GM23338 (cell line): ENCODE measurements around the gene EZH2. TPM values are rescaled to one million over a fixed set of nuclear protein-coding genes. Genes with fewer than 3 reads are reported as not detected.

ENCODE experiments used
- ATAC-seq: fragments of 200-7000 bp; cut with Tn5 transposase; 3 replicates; pipeline ENCODE4 v1.9.1; 2020
- DNase-seq: peaks from one replicate; pipeline ENCODE4 v3.0.0-alpha.2; 2015; ENCODE audit warnings: low spot score
- H2AFZ ChIP-seq: fragments of 200-600 bp; sonication (generic); 2 replicates; pipeline ENCODE4 v1.8.0; 2016; ENCODE audit warnings: antibody characterized with exemption, mild to moderate bottlenecking, moderate library complexity
- H3F3A ChIP-seq: fragments of 200-600 bp; sonication (generic); replicated peaks from 2 replicates; pipeline ENCODE4 v1.8.0; 2017; ENCODE audit warnings: antibody characterized with exemption, mixed run types, low read depth
- H3K27ac ChIP-seq: fragments of 200-600 bp; sonication (generic); 2 replicates; pipeline ENCODE4 v1.6.1; 2016; ENCODE audit warnings: low read depth
- H3K27me3 ChIP-seq: fragments of 200-600 bp; sonication (generic); 2 replicates; pipeline ENCODE4 v1.8.0; 2016; ENCODE audit warnings: mild to moderate bottlenecking, mixed run types, moderate library complexity; ENCODE audit not compliant: insufficient read depth
- H3K36me3 ChIP-seq: fragments of 200-600 bp; sonication (generic); 2 replicates; pipeline ENCODE4 v1.8.0; 2016; ENCODE audit warnings: mild to moderate bottlenecking; ENCODE audit not compliant: insufficient read depth
- H3K4me1 ChIP-seq: fragments of 200-600 bp; sonication (generic); 2 replicates; pipeline ENCODE4 v1.8.0; 2016; ENCODE audit warnings: mild to moderate bottlenecking, moderate library complexity; ENCODE audit not compliant: insufficient read depth
- H3K4me2 ChIP-seq: fragments of 200-600 bp; sonication (generic); 2 replicates; pipeline ENCODE4 v1.7.1; 2017; ENCODE audit warnings: mixed run types
- H3K4me3 ChIP-seq: fragments of 200-600 bp; sonication (generic); 2 replicates; pipeline ENCODE4 v1.6.1; 2016; ENCODE audit warnings: mixed run types
- H3K79me2 ChIP-seq: fragments of 200-600 bp; sonication (generic); replicated peaks from 2 replicates; pipeline ENCODE4 v1.8.0; 2017; ENCODE audit warnings: mild to moderate bottlenecking; ENCODE audit not compliant: insufficient read depth
- H3K9me2 ChIP-seq: fragments of 200-600 bp; sonication (generic); 2 replicates; pipeline ENCODE4 v1.8.0; 2017; ENCODE audit not compliant: insufficient read depth
- H4K20me1 ChIP-seq: fragments of 200-600 bp; sonication (generic); replicated peaks from 2 replicates; pipeline ENCODE4 v1.8.0; 2017; ENCODE audit warnings: mild to moderate bottlenecking; ENCODE audit not compliant: insufficient read depth
- H3K27ac Mint-ChIP-seq: 2 replicates; pipeline ENCODE4 v1.8.0; 2020; ENCODE audit warnings: inconsistent platforms, mild to moderate bottlenecking, moderate library complexity, mixed read lengths
- H3K27me3 Mint-ChIP-seq: 3 replicates; pipeline ENCODE4 v1.8.0; 2022; ENCODE audit warnings: low read depth, mild to moderate bottlenecking, moderate library complexity, mixed read lengths, inconsistent platforms; ENCODE audit not compliant: insufficient read depth, poor library complexity
- H3K36me3 Mint-ChIP-seq: 3 replicates; pipeline ENCODE4 v1.8.0; 2021; ENCODE audit warnings: low read depth, mild to moderate bottlenecking, inconsistent platforms, moderate library complexity, mixed read lengths
- H3K4me1 Mint-ChIP-seq: 3 replicates; pipeline ENCODE4 v1.8.0; 2020; ENCODE audit warnings: mild to moderate bottlenecking, inconsistent platforms, mixed read lengths
- H3K4me3 Mint-ChIP-seq: 3 replicates; pipeline ENCODE4 v1.8.0; 2021; ENCODE audit warnings: moderate library complexity, mild to moderate bottlenecking, inconsistent platforms, mixed read lengths
- H3K9me3 Mint-ChIP-seq: 3 replicates; pipeline ENCODE4 v1.8.0; 2020; ENCODE audit warnings: moderate library complexity, mild to moderate bottlenecking, inconsistent platforms, mixed read lengths
- REST ChIP-seq: IDR thresholded peaks from one replicate; pipeline ENCODE4 v1.6.1; 2018; ENCODE audit warnings: antibody characterized with exemption; ENCODE audit not compliant: unreplicated experiment
- ZNF114 ChIP-seq: fragments of 250-450 bp; sonication (Bioruptor Pico); IDR thresholded peaks from 2 replicates; pipeline ENCODE4 v1.5.0; 2020; ENCODE audit warnings: mild to moderate bottlenecking, moderate library complexity
- ZNF331 ChIP-seq: fragments of 250-450 bp; sonication (Bioruptor Pico); IDR thresholded peaks from 2 replicates; pipeline ENCODE4 v1.5.0; 2020; ENCODE audit warnings: low read depth, mild to moderate bottlenecking, moderate library complexity
- ZNF462 ChIP-seq: fragments of 250-450 bp; sonication (Bioruptor Pico); IDR thresholded peaks from 2 replicates; pipeline ENCODE4 v1.5.0; 2020; ENCODE audit warnings: mild to moderate bottlenecking, moderate library complexity
- polyA plus RNA-seq: library from polyadenylated mRNA; unstranded; fragments of >200 nt; fragmentation: Nextera tagmentation; extraction: Ambion mirVana; gene quantifications from 2 replicates; pipeline ENCODE4 v1.2.1, GENCODE V29; 2016
- total RNA-seq: library from RNA; depleted of rRNA; stranded (reverse); fragments of >200 nt; shearing (Covaris generic); gene quantifications from 2 replicates; pipeline ENCODE4 v1.2.3, GENCODE V29; 2014

Gene EZH2
- total and polyA plus RNA-seq, 2 experiments from 2014 or later: 33.9 to 38.6 TPM

GRCh38 chr7:148852272-148852671 lies 31.8 kb downstream of the EZH2 start:
- peaks cover 99% of the 10 kb centered on the region for H3K79me2 ChIP-seq
- no peaks in the 10 kb centered on the region for H3K9me3 Mint-ChIP-seq
- no peak overlapping the region for H3K4me2 ChIP-seq
- H3K4me1 Mint-ChIP-seq: peaks cover 53% of the 10 kb centered on the region
- H3K36me3 ChIP-seq: no peaks in the 10 kb centered on the region
- no peaks in the 10 kb centered on the region for H3K9me2 ChIP-seq
- H3K36me3 Mint-ChIP-seq: no peaks in the 10 kb centered on the region
- H2AFZ ChIP-seq: no peak overlapping the region
- H4K20me1 ChIP-seq: peaks cover 18% of the 10 kb centered on the region
- H3K4me1 ChIP-seq: peaks cover 46% of the 10 kb centered on the region
- DNase-seq (no peak), ATAC-seq (no peak)
- peaks cover 1% of the 10 kb centered on the region for H3K27me3 Mint-ChIP-seq
- no peaks in the 10 kb centered on the region for H3K27me3 ChIP-seq
- no peak overlapping the region for H3K27ac ChIP-seq
- H3K4me3 ChIP-seq: no peak overlapping the region
- TF ChIP-seq ZNF462 (CRISPR knock-in tag): no peak
- TF ChIP-seq ZNF114 (CRISPR knock-in tag): no peak
- no peak for TF ChIP-seq ZNF331 (CRISPR knock-in tag)
- TF ChIP-seq REST: no peak
- no peak overlapping the region for H3K4me3 Mint-ChIP-seq
- H3K27ac Mint-ChIP-seq: no peak overlapping the region
- no peaks in the 10 kb centered on the region for H3F3A ChIP-seq
